H1 (cell line): ENCODE results near the gene NUDT3. TPM values are rescaled to one million over a fixed set of nuclear protein-coding genes. Genes with fewer than 3 reads are reported as not detected.

ENCODE experiments used
- KDM4A ChIP-seq: IDR thresholded peaks from one replicate; pipeline ENCODE4 v1.7.1; 2012; ENCODE audit warnings: low read depth, mild to moderate bottlenecking, moderate library complexity, low read length, inconsistent platforms; ENCODE audit not compliant: severe bottlenecking
- TBP ChIP-seq: IDR thresholded peaks from 2 replicates; pipeline ENCODE4 v1.6.1; 2011; ENCODE audit warnings: low read depth, low read length, improper control_type of control experiment
- polyA plus RNA-seq, 7 experiments: library from polyadenylated mRNA; depleted of rRNA in 3 of 7; stranded (reverse) in 5 of 7; unstranded in 2 of 7; fragments of >200 nt in 5 of 7; fragments of 200-250 nt in 2 of 7; gene quantifications; 1 replicate in 5 of 7; 2 replicates in 1 of 7; 4 replicates in 1 of 7; pipeline versions ENCODE4 v1.2.1 to v1.2.3, GENCODE V29; 2011 to 2013; ENCODE audit warnings: missing spikeins in 2 of 7, mixed read lengths in 2 of 7
- total RNA-seq: library from RNA; stranded (reverse); fragmentation: NEBNext Ultra II Directional; extraction: Animal tissue kit (Norgen Biotek cat#: 25700); gene quantifications from 2 replicates; pipeline ENCODE4 v1.2.1, GENCODE V29; 2021

The NUDT3 gene
- total and polyA plus RNA-seq, 2 of the 8 experiments (the other 6 are each of a cell fraction or from before 2014, with no cell fraction given): 14.1 to 36.9 TPM

DNA sequence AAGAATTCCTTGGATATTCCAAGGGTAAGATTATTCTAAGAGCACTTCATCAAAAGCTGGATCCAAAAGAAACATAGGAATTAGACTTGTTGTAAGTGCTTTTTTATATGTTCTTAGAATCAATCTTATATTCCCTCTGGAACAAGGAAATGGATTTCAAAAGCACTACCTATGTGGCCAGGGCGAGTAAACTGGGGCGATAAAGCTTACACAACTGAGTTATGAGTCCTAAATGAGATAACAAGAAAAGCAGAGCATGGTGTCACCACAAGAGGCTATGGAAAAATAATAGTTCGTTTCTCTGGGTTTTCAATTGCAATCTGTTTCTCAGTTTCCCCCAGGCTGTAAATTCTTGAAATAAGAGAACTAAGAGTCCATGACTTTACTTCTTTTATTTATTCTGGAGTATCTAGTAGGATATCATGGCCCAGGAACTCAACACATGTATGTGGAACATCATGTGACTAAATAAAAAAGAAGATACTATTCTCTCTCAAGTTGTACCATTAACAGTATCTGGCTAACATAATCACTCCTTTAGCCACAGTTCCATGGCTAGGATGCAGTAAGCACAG is 51.5 kb downstream of the NUDT3 start (continued):
- no peak for TF ChIP-seq TBP
- no peak for TF ChIP-seq KDM4A
